ENCODE data around the gene ANKRD12. TPM values are rescaled to one million over a fixed set of nuclear protein-coding genes. Genes with fewer than 3 reads are reported as not detected.
A peak's percentile ranks its signal among the peaks of the same experiment; 100 is the strongest.
"Not testable (repeated sequence)": the region's sequence is repeated elsewhere in the genome, so short reads cannot be mapped to it uniquely, and the experiment has no call there.

Gene ANKRD12
- total RNA-seq, 1 donor from 2014 or later: 36.3 TPM

DNA sequence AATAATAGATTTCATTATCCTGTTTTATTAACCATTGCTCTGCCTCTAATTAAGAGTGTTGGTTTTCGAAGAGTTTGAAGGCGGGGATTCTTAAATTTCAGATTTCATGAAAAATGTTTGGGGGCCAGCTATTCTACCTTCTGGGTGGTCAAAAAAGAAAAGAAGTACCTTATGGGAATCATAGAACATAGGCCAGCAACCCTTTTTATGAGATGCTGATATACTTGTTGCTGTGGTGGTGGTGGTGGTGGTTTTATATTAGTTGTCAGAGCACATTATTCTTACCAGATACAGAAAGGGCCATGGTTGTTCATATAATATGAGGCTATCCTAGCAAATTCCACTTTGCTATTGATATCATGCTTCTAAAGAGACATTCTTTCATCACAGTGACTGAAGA, 4.4 kb downstream of the ANKRD12 start:
- DNase-seq (ENCODE audit: low read depth): no peak

DNA sequence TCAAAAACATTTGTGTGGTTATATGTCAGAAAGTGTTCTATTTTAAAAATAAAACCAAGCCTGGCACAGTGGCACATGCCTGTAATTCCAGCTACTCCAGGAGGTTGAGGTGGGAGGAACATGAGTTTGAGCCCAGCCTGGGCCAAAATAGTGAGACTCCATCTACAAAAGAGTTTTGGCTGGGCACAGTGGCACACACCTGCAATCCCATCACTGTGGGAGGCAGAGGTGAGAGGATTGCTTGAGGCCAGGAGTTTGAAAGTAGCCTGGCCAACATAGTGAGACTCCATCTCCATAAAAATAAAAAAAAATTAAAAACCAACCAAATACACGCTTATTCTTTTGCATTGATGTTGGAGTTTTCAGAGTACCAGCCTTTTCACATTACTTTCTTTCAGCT, 9.6 kb downstream of the ANKRD12 start:
- DNase-seq (ENCODE audit: low read depth): no peak

DNA sequence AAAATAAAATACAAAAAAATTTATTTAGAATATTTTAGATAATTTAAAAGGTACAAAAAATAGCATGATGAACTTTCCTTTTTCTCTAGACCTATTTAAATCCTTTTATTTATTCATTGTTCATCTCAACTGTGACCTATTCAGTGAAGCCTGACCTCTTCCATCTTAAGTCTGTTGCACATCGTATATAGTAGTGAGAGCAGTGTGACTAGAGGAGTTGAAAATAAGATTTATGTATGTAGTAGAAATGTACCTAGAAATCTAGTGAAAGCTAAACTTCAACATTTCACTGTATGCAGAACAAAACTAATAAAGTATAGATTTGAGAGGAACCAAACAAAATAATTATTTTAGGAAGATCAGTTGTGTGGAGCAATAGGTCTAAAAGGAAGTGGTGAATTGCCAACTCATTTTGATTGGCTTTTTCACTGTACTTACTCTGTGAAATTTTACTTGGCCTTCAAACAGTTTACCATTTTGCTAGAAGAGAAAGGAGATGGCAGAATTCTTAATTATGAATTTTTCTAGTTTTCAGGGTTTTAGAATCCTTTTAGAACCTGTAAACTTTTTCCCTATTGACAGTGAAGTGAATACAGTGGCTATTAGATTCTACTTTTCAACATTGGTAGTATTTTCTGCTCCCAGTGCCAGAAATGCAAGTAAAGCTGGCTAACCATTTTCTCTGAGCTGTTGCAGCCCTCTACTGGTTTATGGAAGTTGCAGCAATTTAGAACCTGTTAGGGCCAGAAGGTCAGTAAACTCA, 11.0 kb downstream of the ANKRD12 start:
- DNase-seq (ENCODE audit: low read depth): peak; percentile 77

DNA sequence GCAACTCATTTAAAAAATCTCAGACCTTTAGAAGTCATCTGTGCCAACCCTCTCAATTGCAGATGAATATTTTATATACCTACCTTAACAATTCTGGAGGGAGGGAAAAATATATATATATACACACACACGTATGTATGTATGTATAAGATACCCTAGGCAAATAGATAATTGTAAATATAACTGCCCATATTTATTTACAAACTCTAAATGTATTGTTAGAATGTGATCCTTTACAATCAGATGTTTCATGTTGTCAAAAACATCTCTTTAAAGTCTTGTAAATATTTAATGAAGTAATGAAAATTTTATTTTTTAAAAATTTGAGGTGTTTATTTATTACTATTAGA, 11.6 kb downstream of the ANKRD12 start:
- no peak for DNase-seq (ENCODE audit: low read depth)

DNA sequence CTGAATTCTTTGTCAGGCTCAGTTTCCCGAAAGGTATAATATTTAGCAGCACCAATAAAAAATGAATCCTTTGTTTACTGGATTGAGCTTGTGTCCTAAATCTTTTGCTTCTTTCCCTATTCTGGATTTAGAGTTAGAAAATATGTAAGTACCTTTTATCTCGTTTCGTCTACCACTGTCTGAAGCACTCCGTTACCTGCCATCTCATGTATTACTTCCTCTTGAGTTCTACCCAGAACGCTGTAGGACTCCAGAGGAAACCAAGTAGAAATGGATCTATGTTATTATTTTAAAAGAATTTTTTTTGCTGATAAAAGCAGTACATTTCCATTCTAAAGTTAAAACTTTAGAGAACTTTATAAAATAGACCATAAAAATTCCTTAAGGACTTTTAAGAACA, 13.5 kb downstream of the ANKRD12 start:
- no peak for DNase-seq (ENCODE audit: low read depth)

DNA sequence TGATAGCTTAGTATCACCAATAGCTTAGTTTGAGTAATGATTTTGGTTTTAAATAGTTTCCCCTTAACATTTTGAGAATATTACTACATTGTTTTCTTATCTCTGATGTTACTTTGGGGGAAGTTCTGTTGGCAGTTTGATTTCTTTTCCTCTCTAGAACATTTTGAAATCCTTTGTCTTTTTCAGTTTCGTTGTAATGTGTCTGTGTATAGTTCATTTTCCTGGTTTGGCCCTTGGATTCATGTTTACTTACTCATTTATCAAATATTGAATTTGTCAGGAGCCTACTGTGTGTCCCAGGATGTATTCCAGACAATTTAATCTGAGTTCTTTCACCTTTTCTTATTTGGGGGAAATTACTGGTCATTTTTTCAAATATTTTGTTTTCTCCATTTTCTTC, 16.7 kb downstream of the ANKRD12 start:
- no peak for DNase-seq (ENCODE audit: low read depth)

DNA sequence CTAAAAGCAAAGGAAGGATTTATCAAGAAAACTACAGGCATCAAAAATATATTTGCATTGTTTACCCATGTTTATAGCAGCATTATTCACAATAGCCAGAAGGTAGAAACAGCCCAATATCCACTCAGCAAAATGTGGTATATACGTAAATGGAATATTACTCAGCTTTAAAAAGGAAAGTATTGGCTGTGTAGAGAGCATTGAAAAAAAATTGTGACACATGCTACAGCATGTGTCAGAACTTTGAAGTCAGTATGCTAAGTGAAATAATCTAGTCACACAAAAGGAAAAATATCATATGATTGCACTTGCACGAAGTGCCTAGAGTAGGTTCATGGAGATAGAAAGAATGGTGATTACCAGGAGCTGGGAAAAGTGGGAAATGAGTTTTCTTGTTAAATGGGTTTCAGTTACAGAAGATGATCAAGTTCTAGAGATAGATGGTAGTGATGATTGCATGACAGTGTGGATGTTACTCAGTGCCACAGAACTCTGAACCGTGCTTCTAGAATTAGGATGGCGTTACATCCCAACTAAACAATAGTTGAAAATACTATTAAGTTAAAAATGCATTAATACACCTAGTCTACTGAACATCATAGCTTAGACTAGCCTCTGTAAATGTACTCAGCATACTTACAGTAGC, 20.1 kb downstream of the ANKRD12 start:
- no peak for DNase-seq (ENCODE audit: low read depth)

DNA sequence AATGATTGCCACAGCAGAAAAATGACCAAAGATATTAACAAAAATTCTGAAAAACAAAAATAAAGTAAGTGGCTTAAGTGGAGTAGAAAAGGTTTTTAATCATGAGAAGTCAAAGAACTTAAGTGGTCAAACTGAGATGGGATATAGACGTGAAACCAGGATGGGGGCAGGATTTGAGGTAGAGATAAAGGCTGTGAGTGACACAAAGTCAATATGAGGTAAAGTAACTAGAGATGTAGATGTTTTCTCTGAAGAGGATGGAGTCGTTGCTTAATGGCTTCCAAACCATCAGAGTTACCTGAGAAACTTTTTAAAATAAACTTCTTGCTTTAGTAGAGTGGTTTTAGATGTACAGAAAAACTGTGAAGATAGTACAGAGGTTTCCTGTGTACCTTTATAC, 21.2 kb downstream of the ANKRD12 start:
- DNase-seq (ENCODE audit: low read depth): no peak

DNA sequence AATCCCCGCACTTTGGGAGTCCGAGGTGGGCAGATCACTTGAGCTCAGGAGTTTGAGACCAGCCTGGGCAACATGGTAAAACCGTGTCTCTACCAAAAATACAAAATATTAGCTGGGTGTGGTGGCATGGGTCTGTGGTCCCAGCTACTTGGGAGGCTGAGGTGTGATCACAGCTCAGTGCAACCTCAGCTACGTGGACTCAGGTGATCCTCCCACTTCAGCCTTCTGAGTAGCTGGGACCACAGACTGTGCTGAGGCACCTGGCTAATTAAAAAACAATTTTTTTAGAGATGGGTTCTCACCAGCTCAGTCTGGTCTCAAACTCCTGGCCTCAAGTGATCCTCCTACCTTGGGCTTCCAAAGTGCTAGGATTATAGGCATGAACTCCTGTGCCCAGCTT, 23.4 kb downstream of the ANKRD12 start:
- no peak for DNase-seq (ENCODE audit: low read depth)

DNA sequence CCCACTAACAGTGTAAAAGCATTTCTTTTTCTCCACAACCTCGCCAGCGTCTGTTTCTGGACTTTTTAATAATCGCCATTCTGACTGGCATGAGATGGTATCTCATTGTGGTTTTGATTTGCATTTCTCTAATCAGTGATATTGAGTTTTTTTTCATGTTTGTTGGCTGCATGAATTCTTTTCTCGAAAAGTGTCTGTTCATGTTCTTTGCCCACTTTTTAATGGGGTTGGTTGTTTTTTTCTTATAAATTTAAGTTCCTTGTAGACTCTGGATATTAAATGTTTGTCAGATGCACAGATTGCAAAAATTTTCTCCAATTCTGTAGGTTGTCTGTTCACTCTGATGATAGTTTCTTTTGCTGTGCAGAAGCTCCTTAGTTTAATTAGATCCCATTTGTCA, 26.1 kb downstream of the ANKRD12 start:
- DNase-seq (ENCODE audit: low read depth): not testable (repeated sequence)

DNA sequence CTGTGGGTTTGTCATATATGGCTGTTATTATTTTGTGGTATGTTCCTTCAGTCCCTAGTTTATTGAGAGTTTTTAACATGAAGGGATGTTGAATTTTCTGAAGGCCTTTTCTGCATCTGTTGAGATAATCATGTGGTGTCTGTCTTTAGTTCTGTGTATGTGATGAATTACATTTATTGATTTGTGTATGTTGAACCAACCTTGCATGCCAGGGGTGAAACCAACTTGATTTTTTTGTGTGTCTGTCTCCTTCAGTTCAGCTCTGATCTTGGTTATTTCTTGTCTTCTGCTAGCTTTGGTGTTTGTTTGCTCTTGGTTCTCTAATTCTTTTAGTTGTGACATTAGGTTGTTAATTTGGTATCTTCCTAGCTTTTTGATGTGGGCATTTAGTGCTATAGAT, 27.6 kb downstream of the ANKRD12 start:
- DNase-seq (ENCODE audit: low read depth): not testable (repeated sequence)

DNA sequence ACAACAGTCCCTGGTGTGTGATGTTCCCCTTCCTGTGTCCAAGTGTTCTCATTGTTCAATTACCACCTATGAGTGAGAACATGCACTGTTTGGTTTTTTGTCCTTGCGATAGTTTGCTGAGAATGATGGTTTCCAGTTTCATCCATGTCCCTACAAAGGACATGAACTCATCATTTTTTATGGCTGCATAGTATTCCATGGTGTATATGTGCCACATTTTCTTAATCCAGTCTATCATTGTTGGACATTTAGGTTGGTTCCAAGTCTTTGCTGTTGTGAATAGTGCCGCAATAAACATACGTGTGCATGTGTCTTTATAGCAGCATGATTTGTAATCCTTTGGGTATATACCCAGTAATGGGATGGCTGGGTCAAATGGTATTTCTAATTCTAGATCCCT, 29.3 kb downstream of the ANKRD12 start:
- DNase-seq (ENCODE audit: low read depth): not testable (repeated sequence)

DNA sequence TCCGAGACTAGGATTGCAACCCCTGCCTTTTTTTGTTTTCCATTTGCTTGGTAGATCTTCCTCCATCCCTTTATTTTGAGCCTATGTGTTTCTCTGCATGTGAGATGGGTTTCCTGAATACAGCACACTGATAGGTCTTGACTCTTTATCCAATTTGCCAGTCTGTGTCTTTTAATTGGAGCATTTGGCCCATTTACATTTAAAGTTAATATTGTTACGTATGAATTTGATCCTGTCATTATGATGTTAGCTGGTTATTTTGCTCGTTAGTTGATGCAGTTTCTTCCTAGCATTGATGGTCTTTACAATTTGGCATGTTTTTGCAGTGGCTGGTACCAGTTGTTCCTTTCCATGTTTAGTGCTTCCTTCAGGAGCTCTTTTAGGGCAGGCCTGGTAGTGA, 32.9 kb downstream of the ANKRD12 start:
- not testable (repeated sequence) for DNase-seq (ENCODE audit: low read depth)

DNA sequence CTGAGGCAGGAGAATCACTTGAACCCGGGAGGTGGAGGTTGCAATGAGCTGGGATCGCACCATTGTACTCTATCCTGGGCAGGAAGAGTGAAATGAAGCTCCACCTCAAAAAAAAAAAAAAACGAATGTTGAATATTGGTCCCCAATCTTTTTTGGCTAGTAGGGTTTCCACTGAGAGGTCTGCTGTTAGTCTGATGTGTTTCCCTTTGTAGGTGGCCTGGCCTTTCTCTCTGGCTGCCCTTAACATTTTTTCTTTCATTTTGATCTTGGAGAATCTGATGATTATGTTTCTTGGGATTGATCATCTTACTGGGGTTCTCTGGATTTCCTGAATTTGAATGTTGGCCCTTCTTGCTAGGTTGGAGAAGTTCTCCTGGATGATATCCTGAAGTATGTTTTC, 35.3 kb downstream of the ANKRD12 start:
- not testable (repeated sequence) for DNase-seq (ENCODE audit: low read depth)

DNA sequence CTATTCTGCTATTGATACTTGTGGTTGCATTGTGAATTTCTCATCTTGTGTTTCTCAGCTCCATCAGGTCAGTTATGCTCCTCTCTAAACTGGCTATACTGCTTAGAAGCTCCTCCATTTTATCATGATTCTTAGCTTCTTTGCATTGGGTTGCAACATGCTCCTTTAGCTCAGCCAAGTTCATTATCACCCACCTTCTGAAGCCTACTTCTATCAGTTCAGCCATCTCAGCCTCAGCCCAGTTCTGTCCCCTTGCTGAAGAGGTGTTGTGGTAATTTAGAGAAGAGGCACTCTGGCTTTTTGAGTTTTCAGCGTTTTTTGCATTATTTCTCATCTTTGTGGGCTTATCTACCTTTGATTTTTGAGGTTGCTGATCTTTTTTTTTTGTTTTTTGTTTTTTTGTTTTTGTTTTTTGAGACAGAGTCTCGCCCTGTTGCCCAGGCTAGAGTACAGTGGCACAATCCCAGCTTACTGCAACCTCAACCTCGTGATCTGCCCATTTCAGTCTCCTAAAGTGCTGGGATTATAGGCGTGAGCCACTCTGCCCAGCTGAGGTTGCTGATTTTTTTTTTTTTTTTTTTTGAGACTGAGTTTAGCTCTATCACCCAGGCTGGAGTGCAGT, 36.0 kb downstream of the ANKRD12 start:
- no peak for DNase-seq (ENCODE audit: low read depth)

DNA sequence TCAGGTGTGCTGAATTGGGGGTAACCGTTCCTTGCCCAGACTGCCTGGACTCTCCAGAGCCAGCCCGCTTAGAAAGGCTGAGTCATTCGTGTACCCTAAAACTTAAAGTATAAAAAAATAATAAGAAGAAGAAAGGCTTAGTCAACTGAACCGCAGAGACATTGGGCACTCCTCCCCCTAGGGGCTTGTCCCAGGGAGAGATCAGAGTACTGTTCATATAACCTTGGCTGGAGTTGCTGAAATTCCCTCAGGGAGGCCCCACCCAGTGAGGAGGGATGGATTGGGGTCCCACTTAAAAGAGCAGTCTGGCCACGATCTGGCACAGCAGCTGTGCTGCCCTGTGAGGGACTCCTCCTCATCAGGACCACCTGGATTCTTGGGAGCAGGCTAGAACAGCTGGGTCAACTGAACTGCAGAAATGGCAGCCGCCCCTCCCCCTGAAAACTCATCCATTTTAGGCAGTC, 37.2 kb downstream of the ANKRD12 start:
- peak; percentile 39 for DNase-seq (ENCODE audit: low read depth)

DNA sequence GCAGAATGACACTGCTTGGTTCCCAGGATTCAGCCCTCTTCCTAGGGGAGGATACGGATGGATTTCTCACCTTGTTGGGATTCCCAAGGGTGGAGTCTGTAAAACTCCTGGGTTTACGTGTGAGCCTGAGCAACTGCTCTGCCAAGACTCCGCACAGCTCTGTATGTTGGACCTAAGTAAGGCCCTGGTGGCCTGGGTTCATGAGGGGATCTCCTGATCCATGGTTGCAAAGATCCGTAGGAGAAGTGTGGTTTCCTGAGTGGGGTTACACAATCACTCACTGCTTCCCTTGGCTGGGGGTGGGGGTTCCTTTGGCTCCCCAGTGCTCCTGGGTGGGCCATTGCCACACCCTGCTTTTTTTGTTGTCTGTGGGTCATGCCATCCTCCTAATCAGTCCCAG, 37.7 kb downstream of the ANKRD12 start:
- no peak for DNase-seq (ENCODE audit: low read depth)

DNA sequence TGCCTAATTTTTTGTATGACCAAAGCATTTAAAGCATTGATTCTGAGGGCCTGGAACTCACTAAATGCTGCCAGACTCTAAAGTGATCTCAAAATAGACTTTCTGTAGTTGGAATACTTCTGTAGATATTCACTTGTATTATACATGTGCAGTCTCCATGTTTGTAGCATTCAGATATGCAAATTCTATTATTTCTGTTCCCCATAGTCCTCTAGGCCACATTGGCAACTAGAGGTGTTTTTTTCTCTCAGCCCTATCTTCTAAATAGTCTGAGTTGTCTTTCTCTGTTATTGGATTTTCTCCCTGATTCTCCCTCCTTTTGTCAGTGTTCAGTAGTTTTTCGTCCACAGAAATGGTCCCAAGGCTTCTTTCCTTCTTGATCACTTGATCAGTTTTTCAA, 38.5 kb downstream of the ANKRD12 start:
- DNase-seq (ENCODE audit: low read depth): no peak

DNA sequence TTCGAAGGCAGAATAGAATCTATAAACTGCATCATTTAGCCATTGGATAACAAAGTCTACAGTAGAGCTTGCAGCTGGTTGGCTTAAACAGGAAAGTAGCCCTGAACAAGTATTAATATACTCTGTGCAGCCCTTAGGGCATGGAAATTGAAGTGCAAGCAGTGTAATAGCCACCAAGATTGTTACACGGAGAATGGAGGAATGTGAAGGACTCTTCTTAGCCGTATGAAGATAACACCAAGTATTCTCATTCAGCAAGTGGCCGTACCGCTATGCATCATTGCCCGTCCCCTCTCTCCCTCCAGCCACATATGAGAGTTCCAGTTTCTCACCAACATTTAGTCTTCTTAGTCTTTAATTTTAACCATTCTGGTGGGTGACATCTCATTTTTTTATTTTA, 40.5 kb downstream of the ANKRD12 start:
- no peak for DNase-seq (ENCODE audit: low read depth)

DNA sequence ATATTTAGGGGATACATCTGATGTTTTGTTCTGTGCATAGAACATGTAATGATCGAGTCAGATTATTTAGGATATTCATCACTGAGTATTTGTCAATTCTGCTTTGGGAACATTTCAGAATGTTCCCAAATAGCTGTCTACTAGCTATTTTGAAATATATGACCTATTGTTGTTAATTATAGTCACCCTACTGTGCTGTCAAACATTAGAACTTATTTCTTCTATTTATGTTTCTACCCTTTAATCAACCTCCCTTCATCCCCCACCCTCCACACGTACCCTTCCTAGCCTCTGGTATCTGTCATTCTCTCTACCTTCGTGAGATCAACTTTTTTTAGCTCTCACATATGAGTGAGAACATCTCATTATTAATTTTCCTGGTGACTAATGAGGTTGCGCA, 40.9 kb downstream of the ANKRD12 start:
- no peak for DNase-seq (ENCODE audit: low read depth)

DNA sequence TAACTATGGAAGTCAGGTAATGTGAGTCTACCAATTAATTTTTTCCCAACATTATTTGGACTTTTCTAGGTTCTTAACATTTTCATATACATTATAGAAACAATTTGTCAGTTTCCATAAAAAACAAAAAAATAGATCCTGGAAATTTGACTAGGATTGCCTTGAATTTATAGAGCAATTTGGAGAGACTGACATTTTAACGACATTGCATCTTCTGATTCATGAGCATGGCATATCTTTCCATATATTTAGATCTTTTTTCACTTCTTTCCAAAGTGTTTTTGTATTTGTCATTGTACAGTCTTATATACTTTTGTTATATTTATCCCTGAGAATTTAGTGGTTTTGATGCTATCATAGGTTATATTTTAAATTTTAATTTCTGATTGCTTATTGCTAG, 42.0 kb downstream of the ANKRD12 start:
- DNase-seq (ENCODE audit: low read depth): no peak

DNA sequence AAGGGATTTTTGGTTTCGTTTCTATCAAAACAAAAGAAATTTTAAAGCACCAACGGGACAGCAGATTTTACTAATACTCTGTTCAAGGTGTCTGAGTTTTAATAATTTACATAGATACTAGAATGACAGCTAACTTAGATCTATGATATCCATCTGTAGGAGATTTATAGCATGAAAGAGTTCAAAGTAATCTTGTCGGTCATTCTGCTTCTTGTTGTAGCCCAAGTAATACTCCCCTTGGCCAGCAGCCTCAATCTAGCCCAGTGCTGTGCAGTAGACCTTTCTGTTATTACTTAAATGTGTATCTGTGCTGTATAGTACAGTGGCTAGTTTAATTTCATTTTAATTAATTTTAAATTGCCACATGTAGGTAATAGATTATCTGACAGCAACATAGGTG, 44.7 kb downstream of the ANKRD12 start:
- DNase-seq (ENCODE audit: low read depth): no peak

Data from myocyte (in vitro differentiated cells).